ENCODE results near the gene PYCARD.
"Not testable (repeated sequence)": the region's sequence is repeated elsewhere in the genome, so short reads cannot be mapped to it uniquely, and the experiment has no call there.

The PYCARD gene

GRCh38 chr16:31202414-31203375 lies at the start of gene PYCARD:
PYCARD (minus strand) TSS chr16:31202760; CDS start chr16:31202690, 70 bp downstream.
- H3K27ac ChIP-seq (ENCODE audit: low read length) = no peak within 1 kb of the TSS
- H3K9me3 ChIP-seq (ENCODE audit: control insufficient read depth, insufficient read depth, low read length) = no peaks in the 10 kb centered on the region
- no peaks in the 10 kb centered on the region for H3K27me3 ChIP-seq (ENCODE audit: control insufficient read depth, insufficient read depth, low read length)
- DNase-seq (ENCODE audit: low read depth, low spot score) = no peak
- no CpG with 5 or more reads among the region's 69 CpGs for whole genome bisulfite sequencing (ENCODE audit: insufficient coverage, insufficient read length)
- peak within 1 kb of the TSS; percentile 50 for H3K4me3 ChIP-seq (ENCODE audit: low read length)
- H3K4me1 ChIP-seq (ENCODE audit: control insufficient read depth, insufficient read depth, low read length) = peaks cover 4% of the 10 kb centered on the region; the same call in 1 of the 2 replicates
- H3K36me3 ChIP-seq (ENCODE audit: control insufficient read depth, insufficient read depth, low read length) = no peaks in the 10 kb centered on the region

GRCh38 chr16:31251435-31251834 lies 48.9 kb upstream of the PYCARD start:
- Histone ChIP-seq H3K27me3 (ENCODE audit: control insufficient read depth, insufficient read depth, low read length) (no peaks in the 10 kb centered on the region), H3K9me3 (ENCODE audit: control insufficient read depth, insufficient read depth, low read length) (no peaks in the 10 kb centered on the region), H3K4me3 (ENCODE audit: low read length) (no peak overlapping the region), H3K4me1 (ENCODE audit: control insufficient read depth, insufficient read depth, low read length) (peaks cover 1% of the 10 kb centered on the region; the same call in 1 of the 2 replicates), H3K27ac (ENCODE audit: low read length) (no peak overlapping the region), H3K36me3 (ENCODE audit: control insufficient read depth, insufficient read depth, low read length) (no peaks in the 10 kb centered on the region; the same call in 1 of the 2 replicates)
- whole genome bisulfite sequencing (ENCODE audit: insufficient coverage, insufficient read length) = no CpG with 5 or more reads among the region's 5 CpGs
- no peak for DNase-seq (ENCODE audit: low read depth, low spot score)

- Histone ChIP-seq H3K4me3 (ENCODE audit: low read length) (no peak overlapping the region), H3K36me3 (ENCODE audit: control insufficient read depth, insufficient read depth, low read length) (no peaks in the 10 kb centered on the region; the same call in 1 of the 2 replicates), H3K27me3 (ENCODE audit: control insufficient read depth, insufficient read depth, low read length) (no peaks in the 10 kb centered on the region), H3K27ac (ENCODE audit: low read length) (no peak overlapping the region), H3K4me1 (ENCODE audit: control insufficient read depth, insufficient read depth, low read length) (peaks cover 1% of the 10 kb centered on the region; the same call in 1 of the 2 replicates), H3K9me3 (ENCODE audit: control insufficient read depth, insufficient read depth, low read length) (no peaks in the 10 kb centered on the region)
- DNase-seq (ENCODE audit: low read depth, low spot score) = no peak
- no CpG with 5 or more reads among the region's 7 CpGs for WGBS (ENCODE audit: insufficient coverage, insufficient read length)
Observed at GRCh38 chr16:31250782-31251384, 48.3 kb upstream of the PYCARD start.

- H3K27me3 ChIP-seq (ENCODE audit: control insufficient read depth, insufficient read depth, low read length) = no peaks in the 10 kb centered on the region
- H3K4me3 ChIP-seq (ENCODE audit: low read length) = no peak overlapping the region
- H3K27ac ChIP-seq (ENCODE audit: low read length) = no peak overlapping the region
- H3K4me1 ChIP-seq (ENCODE audit: control insufficient read depth, insufficient read depth, low read length) = peaks cover 1% of the 10 kb centered on the region; the same call in 1 of the 2 replicates
- no CpG with 5 or more reads among the region's 5 CpGs for WGBS (ENCODE audit: insufficient coverage, insufficient read length)
- no peak for DNase-seq (ENCODE audit: low read depth, low spot score)
- no peaks in the 10 kb centered on the region for H3K36me3 ChIP-seq (ENCODE audit: control insufficient read depth, insufficient read depth, low read length)
- H3K9me3 ChIP-seq (ENCODE audit: control insufficient read depth, insufficient read depth, low read length) = no peaks in the 10 kb centered on the region
Observed at GRCh38 chr16:31248344-31248743, 45.8 kb upstream of the PYCARD start.

GRCh38 chr16:31246296-31246695 lies 43.7 kb upstream of the PYCARD start:
- no peaks in the 10 kb centered on the region for H3K27me3 ChIP-seq (ENCODE audit: control insufficient read depth, insufficient read depth, low read length)
- no peak for DNase-seq (ENCODE audit: low read depth, low spot score)
- no peak overlapping the region for H3K4me3 ChIP-seq (ENCODE audit: low read length)
- H3K36me3 ChIP-seq (ENCODE audit: control insufficient read depth, insufficient read depth, low read length) = no peaks in the 10 kb centered on the region
- no peak overlapping the region for H3K27ac ChIP-seq (ENCODE audit: low read length)
- H3K4me1 ChIP-seq (ENCODE audit: control insufficient read depth, insufficient read depth, low read length) = no peaks in the 10 kb centered on the region
- H3K9me3 ChIP-seq (ENCODE audit: control insufficient read depth, insufficient read depth, low read length) = no peaks in the 10 kb centered on the region
- WGBS (ENCODE audit: insufficient coverage, insufficient read length) = no CpG with 5 or more reads among the region's 3 CpGs

- WGBS (ENCODE audit: insufficient coverage, insufficient read length) = no CpG with 5 or more reads among the region's 8 CpGs
- not testable (repeated sequence) for H3K27me3 ChIP-seq (ENCODE audit: control insufficient read depth, insufficient read depth, low read length); H3K27ac ChIP-seq (ENCODE audit: low read length); DNase-seq (ENCODE audit: low read depth, low spot score); H3K9me3 ChIP-seq (ENCODE audit: control insufficient read depth, insufficient read depth, low read length); H3K36me3 ChIP-seq (ENCODE audit: control insufficient read depth, insufficient read depth, low read length); H3K4me3 ChIP-seq (ENCODE audit: low read length); H3K4me1 ChIP-seq (ENCODE audit: control insufficient read depth, insufficient read depth, low read length)
Observed at GRCh38 chr16:31245598-31245997, 43.0 kb upstream of the PYCARD start.

GRCh38 chr16:31243734-31244670 lies 41.4 kb upstream of the PYCARD start:
- H3K27me3 ChIP-seq (ENCODE audit: control insufficient read depth, insufficient read depth, low read length) = no peaks in the 10 kb centered on the region
- H3K4me1 ChIP-seq (ENCODE audit: control insufficient read depth, insufficient read depth, low read length) = no peaks in the 10 kb centered on the region
- no peaks in the 10 kb centered on the region for H3K36me3 ChIP-seq (ENCODE audit: control insufficient read depth, insufficient read depth, low read length)
- no CpG with 5 or more reads among the region's 9 CpGs for WGBS (ENCODE audit: insufficient coverage, insufficient read length)
- H3K9me3 ChIP-seq (ENCODE audit: control insufficient read depth, insufficient read depth, low read length) = no peaks in the 10 kb centered on the region
- no peak overlapping the region for H3K27ac ChIP-seq (ENCODE audit: low read length)
- no peak for DNase-seq (ENCODE audit: low read depth, low spot score)
- no peak overlapping the region for H3K4me3 ChIP-seq (ENCODE audit: low read length)

- Histone ChIP-seq H3K4me1 (ENCODE audit: control insufficient read depth, insufficient read depth, low read length) (no peaks in the 10 kb centered on the region), H3K4me3 (ENCODE audit: low read length) (no peak overlapping the region), H3K27me3 (ENCODE audit: control insufficient read depth, insufficient read depth, low read length) (no peaks in the 10 kb centered on the region), H3K36me3 (ENCODE audit: control insufficient read depth, insufficient read depth, low read length) (no peaks in the 10 kb centered on the region), H3K27ac (ENCODE audit: low read length) (no peak overlapping the region), H3K9me3 (ENCODE audit: control insufficient read depth, insufficient read depth, low read length) (no peaks in the 10 kb centered on the region)
- DNase-seq (ENCODE audit: low read depth, low spot score) = no peak
- no CpG with 5 or more reads among the region's 6 CpGs for WGBS (ENCODE audit: insufficient coverage, insufficient read length)
Observed at GRCh38 chr16:31242206-31242605, 39.6 kb upstream of the PYCARD start.

- H3K4me1 ChIP-seq (ENCODE audit: control insufficient read depth, insufficient read depth, low read length) = no peaks in the 10 kb centered on the region
- H3K36me3 ChIP-seq (ENCODE audit: control insufficient read depth, insufficient read depth, low read length) = no peaks in the 10 kb centered on the region
- H3K4me3 ChIP-seq (ENCODE audit: low read length) = no peak overlapping the region
- no peaks in the 10 kb centered on the region; the same call in 1 of the 2 replicates for H3K27me3 ChIP-seq (ENCODE audit: control insufficient read depth, insufficient read depth, low read length)
- no CpG with 5 or more reads among the region's 4 CpGs for WGBS (ENCODE audit: insufficient coverage, insufficient read length)
- no peaks in the 10 kb centered on the region for H3K9me3 ChIP-seq (ENCODE audit: control insufficient read depth, insufficient read depth, low read length)
- no peak for DNase-seq (ENCODE audit: low read depth, low spot score)
- no peak overlapping the region for H3K27ac ChIP-seq (ENCODE audit: low read length)
Observed at GRCh38 chr16:31238041-31238440, 35.5 kb upstream of the PYCARD start.

- Histone ChIP-seq H3K4me3 (ENCODE audit: low read length) (no peak overlapping the region), H3K36me3 (ENCODE audit: control insufficient read depth, insufficient read depth, low read length) (no peaks in the 10 kb centered on the region; the same call in 1 of the 2 replicates), H3K4me1 (ENCODE audit: control insufficient read depth, insufficient read depth, low read length) (peaks cover 1% of the 10 kb centered on the region; the same call in 1 of the 2 replicates), H3K27ac (ENCODE audit: low read length) (no peak overlapping the region), H3K27me3 (ENCODE audit: control insufficient read depth, insufficient read depth, low read length) (no peaks in the 10 kb centered on the region), H3K9me3 (ENCODE audit: control insufficient read depth, insufficient read depth, low read length) (no peaks in the 10 kb centered on the region; the same call in 1 of the 2 replicates)
- DNase-seq (ENCODE audit: low read depth, low spot score) = no peak
- no CpG with 5 or more reads among the region's 10 CpGs for WGBS (ENCODE audit: insufficient coverage, insufficient read length)
Observed at GRCh38 chr16:31229501-31229900, 26.9 kb upstream of the PYCARD start.
